ENCODE measurements around the gene MYO1A. TPM values are rescaled to one million over a fixed set of nuclear protein-coding genes. Genes with fewer than 3 reads are reported as not detected.
"Not testable (repeated sequence)": the region's sequence is repeated elsewhere in the genome, so short reads cannot be mapped to it uniquely, and the experiment has no call there.

The MYO1A gene
- total RNA-seq, 1 experiment from 2014 or later: 1.1 TPM

DNA sequence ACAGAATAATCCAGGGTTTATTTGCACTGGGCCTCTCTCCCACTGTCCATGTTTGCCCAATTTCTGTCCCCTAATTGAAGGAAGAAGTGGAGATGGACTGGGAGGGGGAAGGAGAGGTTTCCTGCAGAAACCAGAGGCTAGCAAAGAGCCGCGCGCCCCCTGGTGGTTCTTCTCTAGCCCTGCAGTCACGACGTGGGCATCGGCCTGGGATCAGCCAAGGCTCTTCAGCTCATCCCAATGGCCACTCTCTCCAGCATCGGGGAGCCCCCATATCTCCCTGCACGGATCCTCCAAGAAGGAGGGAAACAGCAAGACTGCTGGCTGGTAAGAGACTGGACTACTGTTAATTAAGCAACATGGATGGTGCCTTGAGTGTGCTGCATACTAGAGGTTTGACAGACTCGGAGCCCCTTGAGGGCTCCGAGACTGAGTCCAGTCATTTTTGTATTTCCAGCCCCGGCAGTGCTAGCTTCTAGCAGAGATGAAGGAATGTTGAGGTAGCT is 62.3 kb downstream of the MYO1A start:
- BruUV-seq (replicated peaks): no TSS peak
- TF ChIP-seq EZH2 (IDR thresholded peaks at IDR 0.05; ENCODE audit: borderline replicate concordance, low read depth, low read length, poor library complexity, severe bottlenecking): no peak
- TF ChIP-seq, protein P1, sequence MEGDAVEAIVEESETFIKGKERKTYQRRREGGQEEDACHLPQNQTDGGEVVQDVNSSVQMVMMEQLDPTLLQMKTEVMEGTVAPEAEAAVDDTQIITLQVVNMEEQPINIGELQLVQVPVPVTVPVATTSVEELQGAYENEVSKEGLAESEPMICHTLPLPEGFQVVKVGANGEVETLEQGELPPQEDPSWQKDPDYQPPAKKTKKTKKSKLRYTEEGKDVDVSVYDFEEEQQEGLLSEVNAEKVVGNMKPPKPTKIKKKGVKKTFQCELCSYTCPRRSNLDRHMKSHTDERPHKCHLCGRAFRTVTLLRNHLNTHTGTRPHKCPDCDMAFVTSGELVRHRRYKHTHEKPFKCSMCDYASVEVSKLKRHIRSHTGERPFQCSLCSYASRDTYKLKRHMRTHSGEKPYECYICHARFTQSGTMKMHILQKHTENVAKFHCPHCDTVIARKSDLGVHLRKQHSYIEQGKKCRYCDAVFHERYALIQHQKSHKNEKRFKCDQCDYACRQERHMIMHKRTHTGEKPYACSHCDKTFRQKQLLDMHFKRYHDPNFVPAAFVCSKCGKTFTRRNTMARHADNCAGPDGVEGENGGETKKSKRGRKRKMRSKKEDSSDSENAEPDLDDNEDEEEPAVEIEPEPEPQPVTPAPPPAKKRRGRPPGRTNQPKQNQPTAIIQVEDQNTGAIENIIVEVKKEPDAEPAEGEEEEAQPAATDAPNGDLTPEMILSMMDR (conservative IDR thresholded peaks at IDR 0.05; ENCODE audit: low read depth, low read length): peak; percentile 94
- H3K9me3 ChIP-seq (ENCODE audit: low read depth, low read length, poor library complexity, severe bottlenecking): no peaks in the 10 kb centered on the region
- no peaks in the 10 kb centered on the region for H3K36me3 ChIP-seq (ENCODE audit: insufficient read depth, low read length, poor library complexity, severe bottlenecking)
- H3K4me1 ChIP-seq (ENCODE audit: insufficient read depth, low read length, poor library complexity, severe bottlenecking): peaks cover 6% of the 10 kb centered on the region
- CTCF ChIA-PET: interaction anchor here (0.6 to 1.3 kb wide), 7 partner anchors 14 to 351 kb away, joined by 3 to 6 read pairs (median 3); partner anchors contain the start of gene HSD17B6
- H3K27me3 ChIP-seq (replicated peaks; ENCODE audit: insufficient read depth, low read depth, low read length, poor library complexity): no peaks in the 10 kb centered on the region
- H3K27ac ChIP-seq (ENCODE audit: low read depth, low read length, poor library complexity, severe bottlenecking): no peak overlapping the region
- POLR2A ChIA-PET (ENCODE audit: low non-redundant PET): interaction anchor here (0.6 to 0.8 kb wide), 2 partner anchors 229 to 239 kb away, joined by 3 read pairs; no protein-coding TSS in a partner anchor
- intact Hi-C loops (cut with micrococcal nuclease; ENCODE audit: unreplicated experiment): loop anchor here (1.0 kb wide), 2 partner anchors 147 to 230 kb away; no protein-coding TSS in a partner anchor
- peak; percentile 80 for DNase-seq (ENCODE audit: low spot score)
- no peak overlapping the region for H3K4me3 ChIP-seq (ENCODE audit: low read depth, low read length, poor library complexity, severe bottlenecking)

DNA sequence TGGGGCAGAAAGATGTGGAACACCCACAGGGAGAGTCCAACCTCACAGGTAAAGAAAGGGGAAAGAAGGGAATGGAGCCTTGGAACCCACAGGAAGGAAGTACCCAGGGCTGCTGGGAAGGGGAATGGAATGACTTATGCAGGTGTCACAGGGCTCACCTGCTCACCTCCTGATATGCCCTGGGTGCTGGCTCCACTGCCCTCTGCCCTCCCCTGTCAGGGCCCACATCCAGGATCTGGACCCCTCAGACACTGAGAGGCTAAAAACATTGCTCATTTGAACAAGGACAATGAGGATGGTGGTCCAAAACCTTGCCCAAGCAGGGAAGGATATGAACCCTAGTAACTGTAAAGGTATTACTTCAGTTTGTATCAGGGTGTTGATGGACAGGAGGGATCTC is 62.9 kb downstream of the MYO1A start:
- intact Hi-C loops (cut with micrococcal nuclease; ENCODE audit: unreplicated experiment): loop anchor here (1.0 kb wide), 2 partner anchors 147 to 230 kb away; no protein-coding TSS in a partner anchor
- H3K4me3 ChIP-seq (ENCODE audit: low read depth, low read length, poor library complexity, severe bottlenecking): no peak overlapping the region
- no peaks in the 10 kb centered on the region for H3K27me3 ChIP-seq (replicated peaks; ENCODE audit: insufficient read depth, low read depth, low read length, poor library complexity)
- CTCF ChIA-PET: interaction anchor here (1.0 to 1.3 kb wide), 5 partner anchors 15 to 350 kb away, joined by 3 to 6 read pairs (median 3); partner anchors contain the start of gene HSD17B6
- no peak for DNase-seq (ENCODE audit: low spot score)
- H3K27ac ChIP-seq (ENCODE audit: low read depth, low read length, poor library complexity, severe bottlenecking): no peak overlapping the region
- no TSS peak for BruUV-seq (replicated peaks)
- no peaks in the 10 kb centered on the region for H3K9me3 ChIP-seq (ENCODE audit: low read depth, low read length, poor library complexity, severe bottlenecking)
- H3K4me1 ChIP-seq (ENCODE audit: insufficient read depth, low read length, poor library complexity, severe bottlenecking): peaks cover 6% of the 10 kb centered on the region
- POLR2A ChIA-PET (ENCODE audit: low non-redundant PET): no interaction called here
- TF ChIP-seq, protein P1 (conservative IDR thresholded peaks at IDR 0.05; ENCODE audit: low read depth, low read length): no peak
- no peak for TF ChIP-seq EZH2 (IDR thresholded peaks at IDR 0.05; ENCODE audit: borderline replicate concordance, low read depth, low read length, poor library complexity, severe bottlenecking)
- H3K36me3 ChIP-seq (ENCODE audit: insufficient read depth, low read length, poor library complexity, severe bottlenecking): no peaks in the 10 kb centered on the region

DNA sequence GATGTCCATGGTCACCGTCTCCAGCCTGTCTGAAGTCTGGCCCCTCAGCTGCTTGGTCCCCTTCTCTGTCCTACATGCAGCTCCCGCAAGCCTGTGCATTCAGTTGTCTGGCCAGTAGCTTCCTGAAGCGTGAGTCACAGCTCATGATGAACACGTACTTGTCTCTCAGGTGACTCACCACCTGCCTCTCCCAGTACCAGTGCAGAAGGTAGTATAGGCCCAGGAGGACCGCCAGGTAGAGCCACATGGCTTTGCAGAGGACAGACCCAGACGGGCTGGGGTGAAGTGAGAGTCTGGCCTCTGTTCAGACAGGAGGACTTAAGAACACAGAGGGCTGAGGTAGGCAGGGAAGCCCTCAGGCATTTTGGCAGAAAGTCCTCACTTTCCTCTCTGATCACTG is 64.2 kb downstream of the MYO1A start:
- intact Hi-C loops (cut with micrococcal nuclease; ENCODE audit: unreplicated experiment); H3K4me1 ChIP-seq (ENCODE audit: insufficient read depth, low read length, poor library complexity, severe bottlenecking); DNase-seq (ENCODE audit: low spot score); H3K27me3 ChIP-seq (replicated peaks; ENCODE audit: insufficient read depth, low read depth, low read length, poor library complexity); H3K4me3 ChIP-seq (ENCODE audit: low read depth, low read length, poor library complexity, severe bottlenecking); H3K36me3 ChIP-seq (ENCODE audit: insufficient read depth, low read length, poor library complexity, severe bottlenecking); BruUV-seq (replicated peaks); H3K9me3 ChIP-seq (ENCODE audit: low read depth, low read length, poor library complexity, severe bottlenecking); H3K27ac ChIP-seq (ENCODE audit: low read depth, low read length, poor library complexity, severe bottlenecking): not testable (repeated sequence)
- ChIA-PET CTCF (interaction anchor here (0.9 kb wide), 1 partner anchor 10 kb away, joined by 3 read pairs; no protein-coding TSS in a partner anchor), POLR2A (ENCODE audit: low non-redundant PET) (interaction anchor here (0.6 kb wide), 1 partner anchor 223 kb away, joined by 7 read pairs; the partner anchor contains the start of gene HSD17B6)

DNA sequence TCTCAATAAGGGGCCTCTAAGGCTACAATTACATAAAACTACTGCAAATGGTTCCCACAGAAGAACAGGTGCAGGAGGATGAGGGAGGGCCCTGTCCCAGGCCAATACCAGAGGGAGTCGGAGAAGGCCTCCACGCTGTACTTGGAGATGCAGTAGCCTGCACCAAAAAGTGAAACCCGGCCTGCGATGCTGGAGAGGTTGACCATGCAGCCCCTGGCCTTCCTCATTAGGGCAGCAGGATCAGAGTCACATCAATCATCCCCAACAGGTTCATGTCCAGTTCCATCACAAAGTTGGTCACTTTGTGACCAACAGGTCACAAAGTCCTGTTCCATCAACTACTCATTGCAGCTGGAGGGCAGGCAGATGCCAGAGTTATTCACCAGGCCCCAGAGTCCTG is 66.5 kb downstream of the MYO1A start:
- POLR2A ChIA-PET (ENCODE audit: low non-redundant PET): no interaction called here
- TF ChIP-seq, protein P1 (conservative IDR thresholded peaks at IDR 0.05; ENCODE audit: low read depth, low read length): no peak
- TF ChIP-seq EZH2 (IDR thresholded peaks at IDR 0.05; ENCODE audit: borderline replicate concordance, low read depth, low read length, poor library complexity, severe bottlenecking): no peak
- CTCF ChIA-PET: no interaction called here
- intact Hi-C loops (cut with micrococcal nuclease; ENCODE audit: unreplicated experiment): no loop called here
- Histone ChIP-seq H3K27me3 (replicated peaks; ENCODE audit: insufficient read depth, low read depth, low read length, poor library complexity) (no peaks in the 10 kb centered on the region), H3K27ac (ENCODE audit: low read depth, low read length, poor library complexity, severe bottlenecking) (no peak overlapping the region), H3K36me3 (ENCODE audit: insufficient read depth, low read length, poor library complexity, severe bottlenecking) (no peaks in the 10 kb centered on the region), H3K4me3 (ENCODE audit: low read depth, low read length, poor library complexity, severe bottlenecking) (no peak overlapping the region), H3K9me3 (ENCODE audit: low read depth, low read length, poor library complexity, severe bottlenecking) (no peaks in the 10 kb centered on the region), H3K4me1 (ENCODE audit: insufficient read depth, low read length, poor library complexity, severe bottlenecking) (no peaks in the 10 kb centered on the region)
- no TSS peak for BruUV-seq (replicated peaks)
- DNase-seq (ENCODE audit: low spot score): no peak

DNA sequence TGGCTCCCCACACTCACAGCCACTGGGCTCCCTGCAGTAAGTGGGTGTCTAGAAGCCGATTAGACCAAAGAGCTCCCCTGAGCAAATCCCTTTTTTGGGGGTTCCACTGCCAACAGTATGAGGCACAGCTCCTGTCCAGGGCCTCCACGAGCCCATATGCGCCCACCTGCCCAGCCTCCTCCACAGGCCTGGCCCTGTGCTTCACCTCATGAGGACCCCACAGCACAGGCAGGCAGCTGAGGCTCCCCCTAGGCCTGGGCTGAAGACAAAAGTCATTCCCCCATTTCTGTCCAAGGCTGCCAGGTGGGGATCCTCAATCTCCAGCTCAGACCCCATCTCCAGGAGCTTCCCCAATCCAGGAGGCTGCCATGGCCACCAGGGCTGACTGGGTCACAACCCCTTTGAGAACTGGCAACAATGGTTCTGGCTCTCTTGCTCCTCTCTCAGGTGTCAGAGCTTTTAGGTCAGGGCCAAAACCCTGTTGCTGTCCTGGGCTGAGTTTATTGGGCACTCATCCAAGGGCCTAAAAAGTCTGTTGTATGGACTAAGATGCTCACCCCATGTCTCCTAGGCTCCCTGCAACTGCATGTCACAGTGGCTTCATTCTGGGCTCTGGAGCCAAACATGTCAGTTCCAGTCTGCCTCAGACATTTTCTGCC is 67.2 kb downstream of the MYO1A start:
- H3K9me3 ChIP-seq (ENCODE audit: low read depth, low read length, poor library complexity, severe bottlenecking); intact Hi-C loops (cut with micrococcal nuclease; ENCODE audit: unreplicated experiment); CTCF ChIA-PET; H3K27ac ChIP-seq (ENCODE audit: low read depth, low read length, poor library complexity, severe bottlenecking); BruUV-seq (replicated peaks); H3K27me3 ChIP-seq (replicated peaks; ENCODE audit: insufficient read depth, low read depth, low read length, poor library complexity); H3K36me3 ChIP-seq (ENCODE audit: insufficient read depth, low read length, poor library complexity, severe bottlenecking); H3K4me3 ChIP-seq (ENCODE audit: low read depth, low read length, poor library complexity, severe bottlenecking); H3K4me1 ChIP-seq (ENCODE audit: insufficient read depth, low read length, poor library complexity, severe bottlenecking); DNase-seq (ENCODE audit: low spot score): not testable (repeated sequence)
- POLR2A ChIA-PET (ENCODE audit: low non-redundant PET): interaction anchor here (0.6 kb wide), 1 partner anchor 300 kb away, joined by 11 read pairs; no protein-coding TSS in a partner anchor
